ENCODE results near the gene POLK. TPM values are rescaled to one million over a fixed set of nuclear protein-coding genes. Genes with fewer than 3 reads are reported as not detected.

The POLK gene
- total RNA-seq, 1 experiment from 2014 or later: 30.2 TPM

GRCh38 chr5:75616971-75617621 is 105.4 kb downstream of the POLK start:
- Mint-ChIP-seq H3K36me3 (ENCODE audit: insufficient read depth, unreplicated experiment) (no peaks in the 10 kb centered on the region), H3K4me3 (ENCODE audit: unreplicated experiment) (no peak overlapping the region), H3K4me1 (ENCODE audit: insufficient read depth, unreplicated experiment) (no peaks in the 10 kb centered on the region), H3K27me3 (ENCODE audit: insufficient read depth, unreplicated experiment) (no peaks in the 10 kb centered on the region), H3K9me3 (ENCODE audit: unreplicated experiment) (no peaks in the 10 kb centered on the region), H3K27ac (ENCODE audit: low read depth, unreplicated experiment) (no peak overlapping the region)
- ChIA-PET CTCF (no interaction called here), POLR2A (interaction anchor here (0.6 to 1.3 kb wide), 3 partner anchors 12 to 1261 kb away, joined by 3 to 5 read pairs (median 4); no protein-coding TSS in a partner anchor)
- intact Hi-C loops (cut with micrococcal nuclease): no loop called here
- no peak for DNase-seq (ENCODE audit: unreplicated experiment)
- TF ChIP-seq, protein P1, sequence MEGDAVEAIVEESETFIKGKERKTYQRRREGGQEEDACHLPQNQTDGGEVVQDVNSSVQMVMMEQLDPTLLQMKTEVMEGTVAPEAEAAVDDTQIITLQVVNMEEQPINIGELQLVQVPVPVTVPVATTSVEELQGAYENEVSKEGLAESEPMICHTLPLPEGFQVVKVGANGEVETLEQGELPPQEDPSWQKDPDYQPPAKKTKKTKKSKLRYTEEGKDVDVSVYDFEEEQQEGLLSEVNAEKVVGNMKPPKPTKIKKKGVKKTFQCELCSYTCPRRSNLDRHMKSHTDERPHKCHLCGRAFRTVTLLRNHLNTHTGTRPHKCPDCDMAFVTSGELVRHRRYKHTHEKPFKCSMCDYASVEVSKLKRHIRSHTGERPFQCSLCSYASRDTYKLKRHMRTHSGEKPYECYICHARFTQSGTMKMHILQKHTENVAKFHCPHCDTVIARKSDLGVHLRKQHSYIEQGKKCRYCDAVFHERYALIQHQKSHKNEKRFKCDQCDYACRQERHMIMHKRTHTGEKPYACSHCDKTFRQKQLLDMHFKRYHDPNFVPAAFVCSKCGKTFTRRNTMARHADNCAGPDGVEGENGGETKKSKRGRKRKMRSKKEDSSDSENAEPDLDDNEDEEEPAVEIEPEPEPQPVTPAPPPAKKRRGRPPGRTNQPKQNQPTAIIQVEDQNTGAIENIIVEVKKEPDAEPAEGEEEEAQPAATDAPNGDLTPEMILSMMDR (IDR thresholded peaks at IDR 0.05; ENCODE audit: unreplicated experiment): no peak
- BruUV-seq (replicated peaks): no TSS peak

DNA sequence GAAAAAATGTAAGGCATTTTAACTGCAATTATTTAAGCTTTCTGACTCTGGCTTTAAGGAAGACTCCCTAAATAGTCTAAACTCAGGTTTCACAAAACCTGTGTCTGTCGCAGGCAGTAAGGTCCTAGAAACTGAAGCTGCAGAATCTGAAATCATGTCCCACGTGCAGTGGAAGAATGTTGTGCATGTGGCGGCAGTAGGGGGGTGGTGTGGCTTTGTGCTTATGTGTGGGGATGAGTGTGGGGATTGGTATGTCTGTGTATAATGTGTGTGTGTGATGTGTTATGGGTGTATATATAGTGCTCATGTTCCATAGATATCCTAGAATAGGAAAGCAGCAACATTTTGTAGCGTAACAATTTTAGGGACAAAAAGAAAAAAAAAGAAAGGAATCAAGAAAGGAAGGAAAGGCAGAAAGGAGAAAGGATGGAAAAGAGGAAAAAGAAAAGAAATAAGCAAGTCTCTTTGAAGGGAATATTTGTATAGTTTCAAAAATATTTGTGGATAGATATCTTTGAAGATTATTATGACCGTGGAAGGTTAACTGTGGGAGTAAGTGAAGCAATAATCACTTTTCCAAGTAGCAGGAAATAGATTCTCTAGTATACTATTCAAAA is 106.2 kb downstream of the POLK start:
- no peak for DNase-seq (ENCODE audit: unreplicated experiment)

GRCh38 chr5:75620184-75620959 is 108.7 kb downstream of the POLK start:
- no peak overlapping the region for H3K27ac Mint-ChIP-seq (ENCODE audit: low read depth, unreplicated experiment)
- H3K27me3 Mint-ChIP-seq (ENCODE audit: insufficient read depth, unreplicated experiment): no peaks in the 10 kb centered on the region
- ChIA-PET CTCF (interaction anchor here (1.4 kb wide), 1 partner anchor 60 kb away, joined by 3 read pairs; no protein-coding TSS in a partner anchor), POLR2A (interaction anchor here (0.6 kb wide), 1 partner anchor 1851 kb away, joined by 3 read pairs; no protein-coding TSS in a partner anchor)
- DNase-seq (ENCODE audit: unreplicated experiment): no peak
- H3K36me3 Mint-ChIP-seq (ENCODE audit: insufficient read depth, unreplicated experiment): no peaks in the 10 kb centered on the region
- TF ChIP-seq, protein P1 (IDR thresholded peaks at IDR 0.05; ENCODE audit: unreplicated experiment): no peak
- H3K9me3 Mint-ChIP-seq (ENCODE audit: unreplicated experiment): no peaks in the 10 kb centered on the region
- H3K4me1 Mint-ChIP-seq (ENCODE audit: insufficient read depth, unreplicated experiment): peaks cover 9% of the 10 kb centered on the region
- no TSS peak for BruUV-seq (replicated peaks)
- no peak overlapping the region for H3K4me3 Mint-ChIP-seq (ENCODE audit: unreplicated experiment)
- intact Hi-C loops (cut with micrococcal nuclease): no loop called here

More for the DNA sequence above, 106.2 kb downstream of the POLK start:
- intact Hi-C loops (cut with micrococcal nuclease): no loop called here
- POLR2A ChIA-PET: interaction anchor here (1.3 to 1.7 kb wide), 2 partner anchors 38 to 39 kb away, joined by 3 to 8 read pairs; no protein-coding TSS in a partner anchor
- H3K27ac Mint-ChIP-seq (ENCODE audit: low read depth, unreplicated experiment): no peak overlapping the region
- BruUV-seq (replicated peaks): no TSS peak
- no peaks in the 10 kb centered on the region for H3K4me1 Mint-ChIP-seq (ENCODE audit: insufficient read depth, unreplicated experiment)
- TF ChIP-seq, protein P1 (IDR thresholded peaks at IDR 0.05; ENCODE audit: unreplicated experiment): no peak
- no peaks in the 10 kb centered on the region for H3K27me3 Mint-ChIP-seq (ENCODE audit: insufficient read depth, unreplicated experiment)
- CTCF ChIA-PET: no interaction called here
- no peaks in the 10 kb centered on the region for H3K36me3 Mint-ChIP-seq (ENCODE audit: insufficient read depth, unreplicated experiment)
- no peak overlapping the region for H3K4me3 Mint-ChIP-seq (ENCODE audit: unreplicated experiment)
- H3K9me3 Mint-ChIP-seq (ENCODE audit: unreplicated experiment): no peaks in the 10 kb centered on the region

DNA sequence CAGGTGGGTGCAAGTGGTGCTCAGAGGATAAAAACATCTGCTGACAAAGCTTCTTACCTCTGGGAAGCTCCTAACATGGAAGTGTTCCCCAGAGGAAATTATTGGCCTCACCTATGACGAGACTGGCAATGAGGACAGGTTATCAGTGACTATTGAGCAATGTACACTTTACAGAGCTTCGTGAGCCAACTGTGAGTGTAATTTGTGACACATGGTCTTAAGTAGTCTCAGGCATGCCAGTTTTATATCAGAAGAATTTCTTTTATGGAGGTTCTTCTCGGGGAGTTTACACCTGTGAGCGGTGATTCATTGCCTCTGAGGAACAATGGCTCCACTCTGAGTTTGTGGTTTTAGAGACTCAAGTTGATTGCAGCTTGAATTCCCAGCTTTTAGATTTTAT is 110.9 kb downstream of the POLK start:
- peaks cover 9% of the 10 kb centered on the region for H3K4me1 Mint-ChIP-seq (ENCODE audit: insufficient read depth, unreplicated experiment)
- H3K27ac Mint-ChIP-seq (ENCODE audit: low read depth, unreplicated experiment): no peak overlapping the region
- no peaks in the 10 kb centered on the region for H3K27me3 Mint-ChIP-seq (ENCODE audit: insufficient read depth, unreplicated experiment)
- ChIA-PET POLR2A (interaction anchor here (0.6 to 2.0 kb wide), 12 partner anchors 9 to 1787 kb away, joined by 3 to 7 read pairs (median 3); no protein-coding TSS in a partner anchor), CTCF (interaction anchor here (0.6 to 1.4 kb wide), 8 partner anchors 16 to 1374 kb away, joined by 3 to 5 read pairs (median 4); no protein-coding TSS in a partner anchor)
- H3K9me3 Mint-ChIP-seq (ENCODE audit: unreplicated experiment): no peaks in the 10 kb centered on the region
- TF ChIP-seq, protein P1 (IDR thresholded peaks at IDR 0.05; ENCODE audit: unreplicated experiment): no peak
- BruUV-seq (replicated peaks): no TSS peak
- intact Hi-C loops (cut with micrococcal nuclease): no loop called here
- peak; percentile 78 for DNase-seq (ENCODE audit: unreplicated experiment)
- H3K36me3 Mint-ChIP-seq (ENCODE audit: insufficient read depth, unreplicated experiment): no peaks in the 10 kb centered on the region
- no peak overlapping the region for H3K4me3 Mint-ChIP-seq (ENCODE audit: unreplicated experiment)
